Glomerular endothelial cell (primary cell): ENCODE results near the gene PPFIA1. TPM values are rescaled to one million over a fixed set of nuclear protein-coding genes. Genes with fewer than 3 reads are reported as not detected.
"Not testable (repeated sequence)": the region's sequence is repeated elsewhere in the genome, so short reads cannot be mapped to it uniquely, and the experiment has no call there.

ENCODE experiments used
- DNase-seq: peaks from one replicate; pipeline ENCODE4 v3.0.0-alpha.2; 2011; ENCODE audit warnings: low read depth, low spot score; ENCODE audit errors: extremely low read depth
- total RNA-seq: library from RNA; depleted of rRNA; stranded (reverse); fragments of >200 nt; gene quantifications from 2 replicates; pipeline ENCODE4 v1.2.3, GENCODE V29; 2015

Gene PPFIA1
- total RNA-seq, 1 donor from 2014 or later = 42.1 TPM

DNA sequence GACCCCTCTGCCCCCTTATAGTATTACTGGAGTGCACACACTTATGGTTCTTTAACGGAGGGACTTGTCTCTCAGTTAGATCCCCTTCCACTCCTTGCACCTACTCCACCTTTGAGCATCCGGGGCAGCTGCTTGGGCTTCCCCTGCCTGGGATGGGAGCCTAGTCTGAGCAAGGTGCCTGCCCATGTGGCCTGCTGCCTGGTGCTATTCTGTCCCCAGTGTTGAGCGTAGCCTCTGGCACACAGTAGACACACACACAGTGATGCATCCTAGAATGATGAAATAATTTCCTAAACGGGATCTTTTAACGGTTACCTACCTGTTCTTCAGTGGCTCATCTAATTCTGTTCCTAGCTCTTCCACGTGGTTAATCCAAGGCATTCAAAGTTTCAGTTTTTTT lies 22.4 kb downstream of the PPFIA1 start:
- DNase-seq = no peak

DNA sequence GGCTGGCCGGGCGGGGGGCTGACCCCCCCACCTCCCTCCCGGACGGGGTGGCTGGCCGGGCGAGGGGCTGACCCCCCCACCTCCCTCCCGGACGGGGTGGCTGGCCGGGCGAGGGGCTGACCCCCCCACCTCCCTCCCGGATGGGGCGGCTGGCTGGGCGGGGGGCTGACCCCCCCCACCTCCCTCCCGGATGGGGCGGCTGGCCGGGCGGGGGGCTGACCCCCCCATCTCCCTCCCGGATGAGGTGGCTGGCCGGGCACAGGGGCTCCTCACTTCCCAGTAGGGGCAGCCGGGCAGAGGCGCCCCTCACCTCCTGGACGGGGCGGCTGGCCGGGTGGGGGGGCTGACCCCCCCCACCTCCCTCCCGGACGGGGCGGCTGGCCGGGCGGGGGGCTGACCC lies 24.7 kb downstream of the PPFIA1 start:
- DNase-seq = not testable (repeated sequence)

- no peak for DNase-seq
These were observed 26.2 kb downstream of the PPFIA1 start for GRCh38 chr11:70296681-70297080.

GRCh38 chr11:70297341-70297740 lies 26.9 kb downstream of the PPFIA1 start:
- no peak for DNase-seq

GRCh38 chr11:70298243-70298915 lies 27.9 kb downstream of the PPFIA1 start:
- no peak for DNase-seq

- DNase-seq = no peak
These were observed 29.1 kb downstream of the PPFIA1 start for GRCh38 chr11:70299636-70300035.

DNA sequence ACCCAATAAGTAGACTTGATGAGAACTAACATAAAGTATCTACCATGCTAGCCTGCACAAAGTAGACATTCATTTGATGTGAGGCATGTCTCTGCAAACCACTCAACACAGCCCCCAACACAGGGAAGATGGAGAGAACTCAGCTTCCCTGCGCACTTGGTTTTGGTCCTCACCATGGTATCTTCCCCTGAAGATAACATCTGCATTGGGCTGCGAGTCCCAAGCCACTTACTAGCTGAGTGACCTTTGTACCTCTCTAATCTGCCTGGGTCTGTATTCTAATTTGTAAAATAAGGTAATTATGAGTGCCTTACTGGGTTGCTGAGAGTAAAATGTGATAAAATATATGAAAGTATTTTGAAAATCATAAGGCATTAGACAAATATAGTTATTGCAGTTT lies 30.7 kb downstream of the PPFIA1 start:
- no peak for DNase-seq

GRCh38 chr11:70301721-70302418 lies 31.4 kb downstream of the PPFIA1 start:
- DNase-seq = no peak

GRCh38 chr11:70302419-70302752 lies 31.9 kb downstream of the PPFIA1 start:
- no peak for DNase-seq

DNA sequence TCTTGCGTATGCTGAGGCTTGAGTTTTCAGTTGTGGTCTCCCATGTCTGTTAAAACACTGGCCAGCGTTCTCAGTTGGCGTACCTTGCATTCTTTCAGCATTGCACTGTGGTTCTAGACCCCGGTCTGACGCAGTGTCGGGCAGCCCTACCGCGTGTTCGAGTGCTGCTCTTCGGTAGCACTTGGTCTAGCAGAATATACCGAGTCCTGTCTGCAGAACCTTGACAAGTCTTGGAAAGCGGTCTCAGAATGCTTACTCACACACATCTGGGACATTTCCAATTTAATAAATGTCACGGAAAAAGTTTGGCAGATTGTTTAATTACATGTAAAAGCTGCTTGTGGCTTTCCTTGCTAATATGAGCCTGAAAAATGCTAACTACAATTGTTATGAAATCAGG lies 32.6 kb downstream of the PPFIA1 start:
- DNase-seq = no peak

GRCh38 chr11:70304208-70304603 lies 33.7 kb downstream of the PPFIA1 start:
- DNase-seq = no peak

- DNase-seq = no peak
These were observed 35.0 kb downstream of the PPFIA1 start for GRCh38 chr11:70305501-70305900.

GRCh38 chr11:70306586-70307033 lies 36.1 kb downstream of the PPFIA1 start:
- DNase-seq = no peak

DNA sequence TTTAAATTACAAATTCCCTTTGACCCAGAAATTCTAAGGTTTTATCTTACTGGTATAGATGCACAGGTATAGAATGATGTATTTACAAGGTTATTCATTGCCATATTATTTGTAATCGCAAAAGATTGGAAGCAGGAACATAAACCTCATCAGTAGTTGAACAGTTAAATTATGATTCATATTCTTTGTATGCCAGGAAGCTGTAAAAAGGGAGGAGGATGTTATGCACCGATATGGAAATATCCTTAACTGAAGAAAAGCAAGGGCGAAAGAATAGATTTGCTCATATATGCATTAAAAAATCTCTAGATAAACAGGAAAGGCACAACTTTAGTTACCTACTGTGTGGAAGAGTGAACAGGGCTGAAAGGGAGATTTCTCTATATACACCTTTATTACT lies 36.7 kb downstream of the PPFIA1 start:
- DNase-seq = no peak

- no peak for DNase-seq
These were observed 41.1 kb downstream of the PPFIA1 start for GRCh38 chr11:70311616-70312015.

GRCh38 chr11:70312401-70313357 lies 42.2 kb downstream of the PPFIA1 start:
- DNase-seq = no peak

GRCh38 chr11:70313945-70314344 lies 43.5 kb downstream of the PPFIA1 start:
- DNase-seq = no peak

GRCh38 chr11:70314730-70315129 lies 44.2 kb downstream of the PPFIA1 start:
- no peak for DNase-seq

DNA sequence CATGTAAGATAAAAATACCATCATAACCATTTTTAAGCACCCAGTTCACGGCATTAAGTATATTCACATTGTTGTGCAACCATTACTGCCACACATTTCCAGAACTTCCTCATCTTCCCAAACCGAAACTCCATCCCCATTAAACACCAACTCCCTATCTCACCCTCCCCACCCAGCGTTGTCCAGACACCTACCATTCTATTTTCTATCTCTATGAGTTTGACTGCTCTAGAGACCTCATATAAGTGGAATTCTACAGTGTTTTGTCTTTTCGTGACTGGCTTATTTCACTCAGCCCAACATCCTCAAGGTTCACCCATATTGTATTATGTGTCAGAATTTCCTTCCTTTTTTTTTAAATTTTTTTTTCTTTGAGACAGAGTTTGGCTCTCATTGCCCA lies 45.2 kb downstream of the PPFIA1 start:
- no peak for DNase-seq

- no peak for DNase-seq
These were observed 47.3 kb downstream of the PPFIA1 start for GRCh38 chr11:70317581-70318305.
